Activated naive CD4-positive, alpha-beta T cell treated with anti-CD3 and anti-CD28 coated beads, Interleukin-2, amount 50 U/mL, for 24 hours (primary cell): ENCODE data around the gene H2BK1.
A peak's percentile ranks its signal among the peaks of the same experiment; 100 is the strongest.

Experiments
- H3K27ac Mint-ChIP-seq: one replicate; pipeline ENCODE4 v1.8.0; 2021; ENCODE audit warnings: mild to moderate bottlenecking, mixed read lengths
- H3K27me3 Mint-ChIP-seq: one replicate; pipeline ENCODE4 v1.8.0; 2021; ENCODE audit warnings: mixed read lengths
- H3K36me3 Mint-ChIP-seq: one replicate; pipeline ENCODE4 v1.8.0; 2021; ENCODE audit warnings: mixed read lengths
- H3K4me1 Mint-ChIP-seq: one replicate; pipeline ENCODE4 v1.8.0; 2021; ENCODE audit warnings: mixed read lengths
- H3K4me3 Mint-ChIP-seq: one replicate; pipeline ENCODE4 v1.8.0; 2021; ENCODE audit warnings: mild to moderate bottlenecking, mixed read lengths
- H3K9me3 Mint-ChIP-seq: one replicate; pipeline ENCODE4 v1.8.0; 2021; ENCODE audit warnings: mixed read lengths

H2BK1 gene

DNA sequence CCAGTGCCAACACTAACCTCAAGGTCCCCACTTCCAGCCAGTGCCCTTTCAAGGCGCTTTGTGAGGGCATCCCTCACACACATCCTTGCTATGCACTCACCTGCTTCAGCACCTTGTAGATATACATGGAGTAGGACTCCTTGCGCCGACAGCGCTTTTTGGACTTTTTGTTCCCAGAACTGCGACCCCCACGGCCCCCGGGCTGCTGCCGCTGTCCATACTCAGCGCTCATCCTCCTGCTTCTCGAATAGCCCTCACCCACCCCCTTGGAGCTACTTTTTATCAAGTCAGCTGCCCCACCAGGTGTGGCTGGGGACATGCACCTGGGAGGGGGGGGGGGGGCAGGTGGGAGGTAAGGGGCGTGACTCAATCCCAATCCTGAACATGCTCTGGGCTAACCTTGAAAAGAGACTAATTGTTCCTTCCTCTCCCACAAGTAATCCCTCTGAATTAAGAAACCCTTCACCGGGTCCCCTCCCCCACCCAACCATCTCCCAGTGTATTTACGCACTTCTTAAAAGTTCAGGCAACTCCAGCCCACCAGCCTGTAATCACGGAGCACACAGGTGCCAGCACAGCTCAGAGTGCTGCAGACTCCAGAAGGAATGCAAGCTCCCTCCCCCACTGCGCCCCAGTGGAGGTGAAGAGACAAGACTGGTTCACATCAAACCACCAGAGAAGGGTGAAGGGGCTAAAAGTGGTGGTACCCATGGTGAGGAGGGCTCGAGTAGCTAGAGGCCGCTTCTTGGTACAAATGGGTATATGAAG, at the start of gene H2BK1:
Gene H2BK1 (minus strand): TSS at position 402 of the 768 bp plus-strand sequence. CDS start 170 bp downstream, at position 232.
- peak within 1 kb of the TSS; percentile 0 for H3K27ac Mint-ChIP-seq
- H3K4me3 Mint-ChIP-seq = no peak within 1 kb of the TSS
- H3K27me3 Mint-ChIP-seq = no peaks in the 10 kb centered on the region
- H3K9me3 Mint-ChIP-seq = no peaks in the 10 kb centered on the region
- peaks cover 11% of the 10 kb centered on the region for H3K36me3 Mint-ChIP-seq
- peaks cover 20% of the 10 kb centered on the region for H3K4me1 Mint-ChIP-seq

DNA sequence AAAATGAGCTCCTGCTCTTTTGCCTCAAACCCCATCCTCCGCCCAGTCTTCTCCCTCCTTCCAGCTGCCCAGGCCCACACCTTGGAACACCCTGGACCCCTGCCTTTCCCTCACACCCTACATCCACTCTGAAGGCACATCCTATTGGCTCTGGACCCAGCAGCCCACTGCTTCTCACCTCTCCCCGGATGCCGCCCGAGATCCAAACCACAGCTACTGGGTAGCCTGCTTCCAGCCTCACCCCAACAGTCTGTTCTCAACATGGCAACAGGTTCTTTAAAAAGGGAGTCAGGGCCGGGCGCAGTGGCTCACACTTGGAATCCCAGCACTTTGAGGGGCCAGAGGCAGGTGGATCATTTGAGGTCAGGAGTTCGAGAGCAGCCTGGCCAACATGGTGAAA, 47.7 kb upstream of the H2BK1 start:
- Mint-ChIP-seq H3K4me3 (no peak overlapping the region), H3K27ac (no peak overlapping the region), H3K27me3 (peaks cover 12% of the 10 kb centered on the region), H3K9me3 (no peaks in the 10 kb centered on the region), H3K36me3 (no peaks in the 10 kb centered on the region), H3K4me1 (no peaks in the 10 kb centered on the region)

DNA sequence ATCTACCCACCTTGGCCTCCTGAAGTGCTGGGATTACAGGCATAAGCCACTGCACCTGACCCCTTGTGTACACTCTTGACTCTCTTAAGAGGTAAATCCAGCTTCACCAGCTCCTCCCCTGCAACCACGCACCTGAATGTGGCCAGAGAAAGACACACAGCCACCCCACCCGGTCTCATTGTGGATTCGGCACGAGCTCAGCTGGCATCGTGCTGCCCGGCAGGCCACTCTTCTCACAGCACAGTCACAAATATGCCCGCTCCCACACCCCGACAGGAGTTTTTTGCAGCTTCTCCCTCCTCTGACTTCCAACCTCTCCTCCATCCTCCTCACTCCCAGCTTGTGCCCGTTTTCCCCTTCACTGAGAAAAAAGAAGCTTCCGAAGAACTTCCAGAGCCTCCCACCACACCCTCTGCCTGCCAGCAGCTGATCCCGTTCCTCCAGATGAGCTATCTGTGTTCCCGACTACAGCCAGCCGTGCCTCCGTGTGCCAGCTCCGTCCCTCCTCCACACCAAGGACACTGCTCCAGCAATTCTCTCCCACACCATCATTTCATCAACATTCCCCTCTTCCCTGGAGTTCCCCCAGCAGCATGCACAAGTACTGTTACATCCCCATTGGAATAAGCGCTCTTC, 46.2 kb upstream of the H2BK1 start:
- Mint-ChIP-seq H3K27ac (peak overlapping the region; percentile 14), H3K9me3 (no peaks in the 10 kb centered on the region), H3K4me1 (peaks cover 4% of the 10 kb centered on the region), H3K36me3 (no peaks in the 10 kb centered on the region), H3K27me3 (peaks cover 19% of the 10 kb centered on the region), H3K4me3 (no peak overlapping the region)

DNA sequence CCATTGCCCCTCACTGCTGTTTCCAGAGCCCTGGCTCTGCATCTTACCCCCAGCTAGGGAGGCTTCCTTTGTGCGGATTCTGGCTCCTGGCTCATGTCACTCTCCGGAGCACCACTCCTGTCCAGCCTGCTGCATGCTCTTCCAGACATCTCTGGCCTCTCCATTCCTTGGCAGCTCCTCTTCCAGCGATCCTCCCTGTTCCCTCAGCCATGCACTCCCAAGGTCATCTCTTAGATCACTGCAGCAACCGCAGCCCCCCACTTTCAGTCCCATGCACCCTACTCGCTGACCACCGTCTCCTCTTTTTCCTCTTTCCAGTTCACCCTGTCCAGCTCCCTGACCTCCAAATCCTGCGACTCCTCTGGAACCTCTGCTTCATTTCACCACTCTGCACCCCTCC, 45.1 kb upstream of the H2BK1 start:
- H3K36me3 Mint-ChIP-seq = no peaks in the 10 kb centered on the region
- H3K9me3 Mint-ChIP-seq = no peaks in the 10 kb centered on the region
- no peak overlapping the region for H3K4me3 Mint-ChIP-seq
- peaks cover 28% of the 10 kb centered on the region for H3K27me3 Mint-ChIP-seq
- H3K27ac Mint-ChIP-seq = no peak overlapping the region
- peaks cover 14% of the 10 kb centered on the region for H3K4me1 Mint-ChIP-seq

GRCh38 chr7:151254851-151255250, 44.6 kb upstream of the H2BK1 start:
- no peak overlapping the region for H3K4me3 Mint-ChIP-seq
- H3K9me3 Mint-ChIP-seq = no peaks in the 10 kb centered on the region
- H3K27ac Mint-ChIP-seq = no peak overlapping the region
- H3K36me3 Mint-ChIP-seq = no peaks in the 10 kb centered on the region
- peaks cover 17% of the 10 kb centered on the region for H3K4me1 Mint-ChIP-seq
- H3K27me3 Mint-ChIP-seq = peaks cover 32% of the 10 kb centered on the region

GRCh38 chr7:151254316-151254715, 44.0 kb upstream of the H2BK1 start:
- Mint-ChIP-seq H3K27me3 (peaks cover 33% of the 10 kb centered on the region), H3K9me3 (no peaks in the 10 kb centered on the region), H3K4me3 (no peak overlapping the region), H3K27ac (no peak overlapping the region), H3K36me3 (no peaks in the 10 kb centered on the region), H3K4me1 (peaks cover 19% of the 10 kb centered on the region)

DNA sequence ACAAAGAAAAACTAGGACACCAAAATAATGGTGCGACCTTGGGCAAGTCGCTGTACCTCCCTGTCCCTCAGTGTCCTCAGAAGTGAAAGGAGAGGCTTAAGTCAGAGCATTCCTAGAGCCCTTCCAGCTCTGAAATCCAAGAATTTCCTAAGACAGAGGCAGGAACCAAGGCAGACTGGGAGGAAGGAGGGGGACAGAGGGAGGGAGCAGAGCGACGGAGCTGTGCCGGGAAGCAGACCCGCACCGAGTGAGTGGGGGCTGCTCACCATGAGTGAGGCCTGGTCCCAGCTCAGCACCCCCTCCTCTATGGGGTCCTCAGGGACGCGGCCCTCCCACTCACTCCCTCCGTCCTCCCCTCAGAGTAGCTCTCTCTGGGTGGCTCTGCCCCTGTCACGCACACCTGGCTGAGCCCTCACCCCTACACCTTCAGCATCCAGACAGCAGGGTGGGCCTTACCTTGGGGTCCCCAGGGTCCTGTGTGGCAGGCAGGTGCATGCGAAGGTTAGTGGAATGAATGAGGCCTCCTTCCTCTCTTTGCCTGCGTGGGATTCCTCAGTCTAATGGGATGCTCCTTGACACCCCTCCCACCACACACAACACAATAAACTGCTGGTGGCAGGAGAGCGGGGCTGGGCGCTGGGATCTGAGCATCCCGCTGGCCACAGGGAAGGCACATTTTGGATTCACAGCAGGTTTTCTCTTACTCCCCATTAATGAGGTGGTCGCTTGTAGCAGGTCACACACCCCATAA, 42.8 kb upstream of the H2BK1 start:
- Mint-ChIP-seq H3K27ac (no peak overlapping the region), H3K27me3 (peaks cover 38% of the 10 kb centered on the region), H3K9me3 (no peaks in the 10 kb centered on the region), H3K36me3 (no peaks in the 10 kb centered on the region), H3K4me3 (no peak overlapping the region), H3K4me1 (peaks cover 26% of the 10 kb centered on the region)

GRCh38 chr7:151252561-151252835, 42.2 kb upstream of the H2BK1 start:
- Mint-ChIP-seq H3K9me3 (no peaks in the 10 kb centered on the region), H3K4me3 (peak overlapping the region; percentile 30), H3K27me3 (peaks cover 40% of the 10 kb centered on the region), H3K27ac (no peak overlapping the region), H3K4me1 (peaks cover 31% of the 10 kb centered on the region), H3K36me3 (no peaks in the 10 kb centered on the region)

GRCh38 chr7:151251689-151252560, 41.6 kb upstream of the H2BK1 start:
- H3K4me1 Mint-ChIP-seq = peaks cover 35% of the 10 kb centered on the region
- no peaks in the 10 kb centered on the region for H3K9me3 Mint-ChIP-seq
- H3K36me3 Mint-ChIP-seq = no peaks in the 10 kb centered on the region
- H3K27me3 Mint-ChIP-seq = peaks cover 40% of the 10 kb centered on the region
- peak overlapping the region; percentile 68 for H3K4me3 Mint-ChIP-seq
- H3K27ac Mint-ChIP-seq = no peak overlapping the region

DNA sequence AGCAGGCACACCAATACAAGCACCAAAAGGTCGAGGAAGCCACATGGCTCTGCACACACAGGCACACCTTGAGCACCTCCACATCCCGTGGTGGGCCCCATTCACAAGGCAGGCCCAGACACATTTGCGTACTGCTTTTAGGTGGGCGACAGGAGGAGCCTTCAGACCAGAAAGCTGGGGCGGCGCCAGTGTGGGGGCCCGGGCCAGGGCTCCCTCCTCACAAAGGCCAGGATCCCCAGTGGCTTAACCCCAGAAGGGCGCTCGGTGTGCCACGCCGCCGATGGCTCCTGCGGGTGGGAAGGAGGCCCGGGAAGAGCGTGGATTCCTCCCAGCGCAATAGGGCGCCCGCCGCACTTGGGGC, 41.0 kb upstream of the H2BK1 start:
- peak overlapping the region; percentile 81 for H3K4me3 Mint-ChIP-seq
- no peaks in the 10 kb centered on the region for H3K9me3 Mint-ChIP-seq
- peaks cover 36% of the 10 kb centered on the region for H3K4me1 Mint-ChIP-seq
- H3K27me3 Mint-ChIP-seq = peaks cover 38% of the 10 kb centered on the region
- H3K36me3 Mint-ChIP-seq = no peaks in the 10 kb centered on the region
- H3K27ac Mint-ChIP-seq = no peak overlapping the region

DNA sequence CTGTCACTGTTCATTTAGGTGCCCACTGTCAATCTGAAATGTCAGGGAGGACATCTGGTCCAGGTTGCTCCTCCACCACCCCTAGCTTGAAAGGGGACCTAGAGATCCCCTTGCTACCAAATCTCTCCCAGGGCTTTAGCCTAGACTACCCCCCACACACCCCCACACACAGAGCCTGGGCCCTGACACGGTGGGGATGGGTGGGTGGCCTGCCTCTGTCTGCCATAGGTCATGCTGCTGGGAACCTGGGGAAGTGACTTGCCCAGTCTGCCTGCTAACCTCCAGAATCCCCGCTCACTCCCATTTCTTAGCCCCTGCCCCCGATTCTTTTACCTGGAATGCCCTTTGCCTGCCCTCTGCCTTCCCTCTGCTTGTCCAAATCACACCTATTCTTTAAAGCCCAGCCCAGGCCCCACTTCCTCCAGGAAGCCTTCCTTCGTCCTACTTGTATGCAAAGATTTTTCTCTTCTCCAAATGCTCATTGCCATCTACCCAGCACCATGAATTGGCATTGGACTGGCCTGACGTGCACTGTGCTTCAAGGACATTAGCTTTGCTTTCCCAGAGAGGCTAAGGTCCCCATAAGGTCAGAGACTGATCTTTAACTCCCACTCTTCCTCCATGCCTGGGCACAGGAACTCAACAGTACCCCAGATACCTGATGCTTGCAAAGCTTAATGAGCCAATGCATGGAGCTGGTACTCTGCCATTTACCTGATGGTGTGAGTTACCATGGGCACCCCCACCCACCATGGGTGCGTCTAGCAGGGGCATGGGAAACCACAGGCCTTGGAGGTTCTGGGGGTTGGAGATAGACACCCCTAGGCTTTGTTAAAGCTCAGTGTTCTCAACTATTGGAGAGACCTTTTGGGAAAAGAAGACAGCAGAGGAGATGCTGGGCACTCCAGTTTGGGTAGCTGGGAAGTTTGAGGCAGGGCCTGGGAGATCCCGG, 40.2 kb upstream of the H2BK1 start:
- Mint-ChIP-seq H3K27me3 (peaks cover 36% of the 10 kb centered on the region), H3K27ac (no peak overlapping the region), H3K9me3 (no peaks in the 10 kb centered on the region), H3K4me3 (peak overlapping the region; percentile 81), H3K36me3 (no peaks in the 10 kb centered on the region), H3K4me1 (peaks cover 41% of the 10 kb centered on the region)

GRCh38 chr7:151249732-151250072, 39.4 kb upstream of the H2BK1 start:
- H3K4me3 Mint-ChIP-seq = peak overlapping the region; percentile 81
- H3K27ac Mint-ChIP-seq = peak overlapping the region; percentile 23
- H3K9me3 Mint-ChIP-seq = no peaks in the 10 kb centered on the region
- peaks cover 34% of the 10 kb centered on the region for H3K27me3 Mint-ChIP-seq
- peaks cover 44% of the 10 kb centered on the region for H3K4me1 Mint-ChIP-seq
- H3K36me3 Mint-ChIP-seq = no peaks in the 10 kb centered on the region

DNA sequence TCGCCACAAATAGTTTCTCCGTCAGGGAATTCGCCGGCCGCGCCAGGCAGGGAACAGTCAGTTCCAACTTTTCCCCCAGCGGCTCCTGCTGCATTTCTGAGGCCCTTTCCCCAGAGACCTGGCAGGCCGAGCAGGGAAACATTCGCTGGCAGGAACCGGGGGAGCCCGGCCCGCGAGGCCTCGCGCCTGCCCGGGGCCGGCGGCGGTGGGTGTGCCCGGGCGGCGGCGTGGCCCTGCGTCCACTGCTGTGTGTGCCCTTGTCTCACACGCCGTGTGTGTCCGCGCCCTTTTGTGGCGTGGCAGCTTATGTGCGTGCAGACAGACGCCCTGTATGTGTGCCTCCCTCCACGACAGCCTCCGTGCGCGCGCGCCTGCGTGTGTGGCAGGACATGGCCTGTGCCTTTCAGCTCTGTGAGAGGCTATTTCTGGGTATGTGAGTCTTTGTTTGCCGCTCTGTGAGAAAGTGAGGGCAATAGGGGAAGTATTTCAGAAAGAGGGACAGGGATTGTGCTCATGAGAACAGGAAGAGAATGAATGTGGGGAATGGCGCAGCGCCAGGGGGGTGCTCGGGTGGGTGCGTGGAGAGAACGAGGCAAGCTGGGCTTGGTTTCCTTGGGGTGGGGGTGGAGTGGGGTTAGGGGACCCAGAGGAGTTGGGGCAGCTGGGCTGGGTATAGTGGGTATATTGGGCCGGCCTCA, 38.9 kb upstream of the H2BK1 start:
- no peaks in the 10 kb centered on the region for H3K36me3 Mint-ChIP-seq
- H3K4me3 Mint-ChIP-seq = peak overlapping the region; percentile 66
- peaks cover 31% of the 10 kb centered on the region for H3K27me3 Mint-ChIP-seq
- H3K9me3 Mint-ChIP-seq = no peaks in the 10 kb centered on the region
- peaks cover 49% of the 10 kb centered on the region for H3K4me1 Mint-ChIP-seq
- peak overlapping the region; percentile 23 for H3K27ac Mint-ChIP-seq

GRCh38 chr7:151248346-151249033, 38.2 kb upstream of the H2BK1 start, which contains the start of gene SMARCD3:
Gene SMARCD3 (minus strand): TSS chr7:151248694. CDS start chr7:151248562, 132 bp downstream.
- H3K36me3 Mint-ChIP-seq = no peaks in the 10 kb centered on the region
- H3K27ac Mint-ChIP-seq = peak within 1 kb of the TSS; percentile 23
- H3K27me3 Mint-ChIP-seq = peaks cover 29% of the 10 kb centered on the region
- peak within 1 kb of the TSS; percentile 90 for H3K4me3 Mint-ChIP-seq
- no peaks in the 10 kb centered on the region for H3K9me3 Mint-ChIP-seq
- peaks cover 56% of the 10 kb centered on the region for H3K4me1 Mint-ChIP-seq
